ENCODE data around the gene ASMTL.
"Not testable (repeated sequence)": the region's sequence is repeated elsewhere in the genome, so short reads cannot be mapped to it uniquely, and the experiment has no call there.

The ASMTL gene

GRCh38 chrX:1485033-1485432 lies 32.3 kb upstream of the ASMTL start:
- Histone ChIP-seq H3K18ac (ENCODE audit: low read length) (no peak overlapping the region), H2BK12ac (ENCODE audit: low read length) (no peak overlapping the region), H2AFZ (ENCODE audit: insufficient read depth, low read length, poor library complexity) (no peak overlapping the region), H3K4me3 (ENCODE audit: low read depth, low read length) (no peak overlapping the region), H3K27ac (ENCODE audit: low read depth, low read length) (no peak overlapping the region), H3K4me2 (ENCODE audit: low read length) (no peak overlapping the region), H3K14ac (ENCODE audit: low read length) (no peak overlapping the region), H3K23ac (ENCODE audit: low read length) (no peak overlapping the region), H2BK120ac (ENCODE audit: insufficient read depth, low read length, poor library complexity) (no peak overlapping the region), H4K91ac (ENCODE audit: low read depth, low read length) (no peak overlapping the region), H3K79me2 (ENCODE audit: control insufficient read depth, insufficient read depth, low read length, poor library complexity) (no peaks in the 10 kb centered on the region), H3K79me1 (ENCODE audit: low read length) (peaks cover 2% of the 10 kb centered on the region), H3K9ac (ENCODE audit: low read length) (no peak overlapping the region), H3K4me1 (ENCODE audit: control insufficient read depth in 1 of 2, insufficient read depth in 2 of 2, low read length in 2 of 2) (peaks cover 8 to 10% of the 10 kb centered on the region in 2 experiments), H2AK5ac (ENCODE audit: low read length) (no peak overlapping the region), H3K9me3 (ENCODE audit: insufficient read depth, low read depth, low read length) (no peaks in the 10 kb centered on the region), H3K4ac (ENCODE audit: low read depth, low read length) (no peak overlapping the region), H4K8ac (ENCODE audit: low read depth, low read length) (no peak overlapping the region), H3K36me3 (ENCODE audit: control insufficient read depth in 1 of 2, insufficient read depth in 2 of 2, low read length in 2 of 2) (no peaks in the 10 kb centered on the region), H3K27me3 (ENCODE audit: insufficient read depth, low read length) (no peaks in the 10 kb centered on the region), H4K12ac (ENCODE audit: low read depth, low read length) (no peak overlapping the region), H2BK5ac (ENCODE audit: low read depth, low read length, poor library complexity) (no peak overlapping the region)
- no CpG with 5 or more reads among the region's 9 CpGs for WGBS (ENCODE audit: extremely low coverage, insufficient coverage, insufficient read length)
- no peak for DNase-seq

DNA sequence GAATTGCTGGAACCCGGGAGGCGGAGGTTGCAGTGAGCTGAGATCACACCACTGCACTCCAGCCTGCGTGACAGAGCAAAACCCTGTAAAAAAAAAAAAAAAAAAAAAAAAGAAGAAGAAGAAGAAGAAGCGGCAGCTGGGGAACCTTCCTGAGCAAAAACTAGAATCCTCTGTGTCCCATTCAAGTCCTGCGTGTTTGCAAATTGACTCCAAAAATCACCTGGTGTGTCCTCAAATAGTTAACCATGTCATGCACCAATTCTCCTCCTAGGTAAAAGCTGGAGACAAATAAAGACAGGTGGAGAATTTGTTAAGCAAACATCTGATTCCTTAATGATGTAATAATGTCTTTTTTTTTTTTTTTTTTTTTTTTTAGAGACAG lies 31.9 kb upstream of the ASMTL start:
- H2BK12ac ChIP-seq (ENCODE audit: low read length) = no peak overlapping the region

DNA sequence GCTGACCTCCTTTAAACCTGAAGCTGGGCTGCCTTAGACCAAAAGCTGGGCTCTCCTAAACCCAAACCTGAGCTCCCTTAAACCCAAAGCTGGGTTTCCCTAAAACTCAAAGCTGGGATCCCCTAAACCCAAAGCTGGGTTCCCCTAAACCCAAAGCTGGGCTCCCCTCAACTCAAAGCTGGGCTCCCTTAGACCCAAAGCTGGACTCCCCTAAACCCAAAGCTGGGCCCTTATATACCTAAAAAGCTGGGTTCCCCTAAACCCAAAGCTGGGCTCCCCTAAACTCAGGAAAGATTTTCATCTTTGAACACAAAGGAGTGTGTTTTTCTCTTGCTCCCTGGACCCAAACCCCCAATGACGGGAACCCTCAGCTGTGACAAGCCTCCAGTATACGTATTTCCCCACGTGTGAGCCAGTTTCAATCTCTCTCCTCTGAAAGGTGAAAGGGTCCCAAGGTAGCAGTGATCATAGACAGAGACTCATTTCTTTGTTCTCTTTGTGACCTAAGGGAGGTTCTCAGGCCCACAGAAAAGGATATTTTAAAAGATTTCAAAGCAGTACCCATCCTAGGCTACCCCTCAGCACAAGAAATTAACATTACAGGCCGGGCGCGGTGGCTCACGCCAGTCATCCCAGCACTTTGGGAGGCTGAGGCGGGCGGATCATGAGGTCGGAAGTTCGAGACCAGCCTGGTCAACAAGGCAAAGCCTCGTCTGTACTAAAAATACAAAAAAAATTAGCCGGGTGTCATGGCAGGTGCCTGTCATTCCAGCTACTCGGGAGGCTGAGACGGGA lies 31.3 kb upstream of the ASMTL start:
- Histone ChIP-seq H3K4ac (ENCODE audit: low read depth, low read length) (no peak overlapping the region), H2BK5ac (ENCODE audit: low read depth, low read length, poor library complexity) (no peak overlapping the region), H3K23ac (ENCODE audit: low read length) (no peak overlapping the region), H3K4me3 (ENCODE audit: low read depth, low read length) (no peak overlapping the region), H4K12ac (ENCODE audit: low read depth, low read length) (no peak overlapping the region), H3K36me3 (ENCODE audit: control insufficient read depth in 1 of 2, insufficient read depth in 2 of 2, low read length in 2 of 2) (no peaks in the 10 kb centered on the region), H2BK120ac (ENCODE audit: insufficient read depth, low read length, poor library complexity) (no peak overlapping the region), H3K14ac (ENCODE audit: low read length) (no peak overlapping the region), H3K27me3 (ENCODE audit: insufficient read depth, low read length) (no peaks in the 10 kb centered on the region), H4K8ac (ENCODE audit: low read depth, low read length) (no peak overlapping the region), H2AFZ (ENCODE audit: insufficient read depth, low read length, poor library complexity) (no peak overlapping the region), H3K79me1 (ENCODE audit: low read length) (peaks cover 2% of the 10 kb centered on the region), H3K4me1 (ENCODE audit: control insufficient read depth in 1 of 2, insufficient read depth in 2 of 2, low read length in 2 of 2) (peaks cover 8 to 10% of the 10 kb centered on the region in 2 experiments), H3K9me3 (ENCODE audit: insufficient read depth, low read depth, low read length) (no peaks in the 10 kb centered on the region), H2AK5ac (ENCODE audit: low read length) (no peak overlapping the region), H2BK12ac (ENCODE audit: low read length) (no peak overlapping the region), H3K79me2 (ENCODE audit: control insufficient read depth, insufficient read depth, low read length, poor library complexity) (no peaks in the 10 kb centered on the region), H4K91ac (ENCODE audit: low read depth, low read length) (no peak overlapping the region), H3K4me2 (ENCODE audit: low read length) (no peak overlapping the region), H3K9ac (ENCODE audit: low read length) (no peak overlapping the region), H3K27ac (ENCODE audit: low read depth, low read length) (no peak overlapping the region), H3K18ac (ENCODE audit: low read length) (no peak overlapping the region)
- no CpG with 5 or more reads among the region's 15 CpGs for WGBS (ENCODE audit: extremely low coverage, insufficient coverage, insufficient read length)
- no peak for DNase-seq

More for the DNA sequence above, 31.9 kb upstream of the ASMTL start:
- no peak for DNase-seq
- H3K79me1 ChIP-seq (ENCODE audit: low read length) = peaks cover 2% of the 10 kb centered on the region
- H2BK5ac ChIP-seq (ENCODE audit: low read depth, low read length, poor library complexity) = no peak overlapping the region
- H3K4me1 ChIP-seq (ENCODE audit: control insufficient read depth in 1 of 2, insufficient read depth in 2 of 2, low read length in 2 of 2) = peaks cover 8 to 10% of the 10 kb centered on the region in 2 experiments
- H3K27me3 ChIP-seq (ENCODE audit: insufficient read depth, low read length) = no peaks in the 10 kb centered on the region
- H4K12ac ChIP-seq (ENCODE audit: low read depth, low read length) = no peak overlapping the region
- no peak overlapping the region for H3K23ac ChIP-seq (ENCODE audit: low read length)
- H2AK5ac ChIP-seq (ENCODE audit: low read length) = no peak overlapping the region
- no peak overlapping the region for H2BK120ac ChIP-seq (ENCODE audit: insufficient read depth, low read length, poor library complexity)
- no peaks in the 10 kb centered on the region for H3K79me2 ChIP-seq (ENCODE audit: control insufficient read depth, insufficient read depth, low read length, poor library complexity)
- H4K91ac ChIP-seq (ENCODE audit: low read depth, low read length) = no peak overlapping the region
- no peak overlapping the region for H2AFZ ChIP-seq (ENCODE audit: insufficient read depth, low read length, poor library complexity)
- H3K9me3 ChIP-seq (ENCODE audit: insufficient read depth, low read depth, low read length) = no peaks in the 10 kb centered on the region
- no peak overlapping the region for H3K4me3 ChIP-seq (ENCODE audit: low read depth, low read length)
- H3K18ac ChIP-seq (ENCODE audit: low read length) = no peak overlapping the region
- no peaks in the 10 kb centered on the region for H3K36me3 ChIP-seq (ENCODE audit: control insufficient read depth in 1 of 2, insufficient read depth in 2 of 2, low read length in 2 of 2)
- H3K4me2 ChIP-seq (ENCODE audit: low read length) = no peak overlapping the region
- no peak overlapping the region for H3K27ac ChIP-seq (ENCODE audit: low read depth, low read length)
- H3K14ac ChIP-seq (ENCODE audit: low read length) = no peak overlapping the region
- H3K9ac ChIP-seq (ENCODE audit: low read length) = no peak overlapping the region
- no CpG with 5 or more reads among the region's 5 CpGs for WGBS (ENCODE audit: extremely low coverage, insufficient coverage, insufficient read length)
- H4K8ac ChIP-seq (ENCODE audit: low read depth, low read length) = no peak overlapping the region
- H3K4ac ChIP-seq (ENCODE audit: low read depth, low read length) = no peak overlapping the region

GRCh38 chrX:1482530-1482928 lies 29.8 kb upstream of the ASMTL start:
- H4K12ac ChIP-seq (ENCODE audit: low read depth, low read length); H3K9me3 ChIP-seq (ENCODE audit: insufficient read depth, low read depth, low read length); DNase-seq; H3K4me2 ChIP-seq (ENCODE audit: low read length); H3K9ac ChIP-seq (ENCODE audit: low read length); H4K91ac ChIP-seq (ENCODE audit: low read depth, low read length); H2BK12ac ChIP-seq (ENCODE audit: low read length); H3K14ac ChIP-seq (ENCODE audit: low read length); H3K79me1 ChIP-seq (ENCODE audit: low read length); H3K36me3 ChIP-seq (ENCODE audit: control insufficient read depth in 1 of 2, insufficient read depth in 2 of 2, low read length in 2 of 2); H3K4me3 ChIP-seq (ENCODE audit: low read depth, low read length); H2BK5ac ChIP-seq (ENCODE audit: low read depth, low read length, poor library complexity); H2AFZ ChIP-seq (ENCODE audit: insufficient read depth, low read length, poor library complexity); H3K27ac ChIP-seq (ENCODE audit: low read depth, low read length); H3K27me3 ChIP-seq (ENCODE audit: insufficient read depth, low read length); H3K4ac ChIP-seq (ENCODE audit: low read depth, low read length); H2BK120ac ChIP-seq (ENCODE audit: insufficient read depth, low read length, poor library complexity); H3K18ac ChIP-seq (ENCODE audit: low read length); H2AK5ac ChIP-seq (ENCODE audit: low read length); H3K79me2 ChIP-seq (ENCODE audit: control insufficient read depth, insufficient read depth, low read length, poor library complexity); H3K23ac ChIP-seq (ENCODE audit: low read length); H3K4me1 ChIP-seq (ENCODE audit: control insufficient read depth in 1 of 2, insufficient read depth in 2 of 2, low read length in 2 of 2); H4K8ac ChIP-seq (ENCODE audit: low read depth, low read length): not testable (repeated sequence)
- WGBS (ENCODE audit: extremely low coverage, insufficient coverage, insufficient read length) = no CpG with 5 or more reads among the region's 2 CpGs

Measured in trophoblast cell (in vitro differentiated cells and primary cell).